K562 (cell line): ENCODE results near the gene AGPAT3. TPM values are rescaled to one million over a fixed set of nuclear protein-coding genes. Genes with fewer than 3 reads are reported as not detected.

Experiments
- ATAC-seq: fragments of 200-7000 bp; cut with Tn5 transposase; 3 replicates; pipeline ENCODE4 v1.9.1; 2020; ENCODE audit warnings: moderate library complexity
- BruUV-seq: library from RNA; stranded (reverse); fragments of 400-500 nt; replicated peaks from 2 replicates; lab custom pipeline; 2021; lab: Mats Ljungman, UMichigan
- CTCF ChIA-PET: fragments of 300-600 bp; formaldehyde crosslinking; extraction: SDS; loops from one replicate; lab custom pipeline; 2021; ENCODE audit warnings: low intra/inter-chr PET ratio; lab: Yijun Ruan, JAX
- POLR2A ChIA-PET: fragments of 300-600, 350-650 bp; sonication (Branson Sonifier 250); formaldehyde crosslinking; extraction: SDS; loops from one replicate; lab custom pipeline; 2021; ENCODE audit warnings: antibody characterized with exemption, inconsistent platforms; lab: Yijun Ruan, JAX
- DNase-seq, 4 experiments: peaks; one replicate each; pipeline versions ENCODE4 v3.0.0 to v3.0.0-alpha.2; 2011 to 2018; ENCODE audit warnings: low spot score in 3 of 4, mixed read lengths in 3 of 4; ENCODE audit errors: extremely low read depth in 1 of 4
- FAIRE-seq: peaks from 2 replicates; lab custom pipeline; 2011; peaks lifted over from hg19 to GRCh38; lab: Jason Lieb, UNC
- H2AFZ ChIP-seq: 2 replicates; pipeline ENCODE4 v1.6.0; 2011; ENCODE audit warnings: low read depth, low read length, control low read depth, inconsistent platforms
- H3K27ac ChIP-seq: fragments of 200-600 bp; 3 replicates; pipeline ENCODE4 v1.8.0; 2011; ENCODE audit warnings: low read depth, mild to moderate bottlenecking, control low read depth, inconsistent platforms, low read length, moderate library complexity, mixed read lengths; ENCODE audit errors: extremely low read depth
- H3K27me3 ChIP-seq, 2 experiments: fragments of 300-600 bp in 1 of 2; 2 replicates in 1 of 2; 3 replicates in 1 of 2; pipeline versions ENCODE4 v1.6.0 to v1.8.0; 2011; ENCODE audit warnings: inconsistent platforms in 2 of 2, low read length in 2 of 2, mild to moderate bottlenecking in 1 of 2, mixed read lengths in 1 of 2, moderate library complexity in 1 of 2; ENCODE audit not compliant: control insufficient read depth in 2 of 2, insufficient read depth in 2 of 2
- H3K36me3 ChIP-seq: fragments of 300-600 bp; 3 replicates; pipeline ENCODE4 v1.8.0; 2011; ENCODE audit warnings: mild to moderate bottlenecking, low read length, inconsistent platforms; ENCODE audit not compliant: control insufficient read depth, insufficient read depth
- H3K4me1 ChIP-seq, 2 experiments: fragments of 200-600 bp in 1 of 2; replicated peaks in 1 of 2; 2 replicates in 1 of 2; 3 replicates in 1 of 2; pipeline versions ENCODE4 v1.5.1 to v1.8.0; 2011; ENCODE audit warnings: inconsistent platforms in 2 of 2, low read length in 2 of 2, mild to moderate bottlenecking in 1 of 2, mixed read lengths in 1 of 2, moderate library complexity in 1 of 2; ENCODE audit not compliant: control insufficient read depth in 2 of 2, insufficient read depth in 2 of 2
- H3K4me2 ChIP-seq: 2 replicates; pipeline ENCODE4 v1.6.1; 2011; ENCODE audit warnings: low read length, control low read depth, inconsistent platforms, mixed read lengths; ENCODE audit not compliant: insufficient read depth
- H3K4me3 ChIP-seq: fragments of 200-600 bp; sonication (generic), shearing (Covaris generic); 2 replicates; pipeline ENCODE4 v1.5.1; 2016; ENCODE audit warnings: control low read depth, inconsistent platforms
- H3K79me2 ChIP-seq: fragments of 200-600 bp; 3 replicates; pipeline ENCODE4 v1.8.0; 2011; ENCODE audit warnings: low read length, inconsistent platforms; ENCODE audit not compliant: control insufficient read depth, insufficient read depth
- H3K9ac ChIP-seq, 2 experiments: 2 replicates each; pipeline versions ENCODE4 v1.6.0 to v1.6.1; 2011; ENCODE audit warnings: low read depth in 2 of 2, low read length in 2 of 2, control low read depth in 1 of 2, inconsistent platforms in 1 of 2, mild to moderate bottlenecking in 1 of 2, mixed read lengths in 1 of 2; ENCODE audit not compliant: insufficient read depth in 1 of 2
- H3K9me1 ChIP-seq: one replicate; pipeline ENCODE4 v1.6.0; 2011; ENCODE audit warnings: inconsistent platforms, mild to moderate bottlenecking, low read length, moderate library complexity; ENCODE audit not compliant: control insufficient read depth, insufficient read depth
- H3K9me3 ChIP-seq: replicated peaks from 2 replicates; pipeline ENCODE4 v1.5.1; 2011; ENCODE audit warnings: low read depth, low read length, inconsistent platforms; ENCODE audit not compliant: control insufficient read depth, insufficient read depth
- H4K20me1 ChIP-seq: replicated peaks from 2 replicates; pipeline ENCODE4 v1.6.1; 2011; ENCODE audit warnings: low read length, inconsistent platforms, mixed read lengths; ENCODE audit not compliant: control insufficient read depth, insufficient read depth
- FOXJ3 ChIP-seq: sonication (generic); formaldehyde crosslinking; IDR thresholded peaks from 2 replicates; pipeline ENCODE4 v1.4.0; 2020; ENCODE audit warnings: mild to moderate bottlenecking, missing genetic modification reagents
- NR2C2 ChIP-seq, 2 experiments: fragments of 200-800 bp in 1 of 2; sonication (Bioruptor generic) in 1 of 2; sonication (generic) in 1 of 2; formaldehyde crosslinking in 1 of 2; IDR thresholded peaks; 2 replicates each; pipeline versions ENCODE4 v1.6.1 to v1.8.0; 2016 to 2022; ENCODE audit warnings: mild to moderate bottlenecking in 1 of 2, missing compliant biosample characterization in 1 of 2, missing genetic modification characterization in 1 of 2, missing genetic modification reagents in 1 of 2
- PKNOX1 ChIP-seq: fragments of 450-650 bp; IDR thresholded peaks from 2 replicates; pipeline ENCODE4 v1.6.1; 2016
- SP1 ChIP-seq: sonication (generic); formaldehyde crosslinking; IDR thresholded peaks from 2 replicates; pipeline ENCODE4 v1.8.1; 2022; ENCODE audit warnings: mild to moderate bottlenecking, missing genetic modification reagents
- TFAP4 ChIP-seq: sonication (generic); formaldehyde crosslinking; IDR thresholded peaks from 2 replicates; pipeline ENCODE4 v1.8.0; 2022; ENCODE audit warnings: missing genetic modification reagents, mild to moderate bottlenecking, moderate library complexity, borderline replicate concordance
- ZBTB1 ChIP-seq: sonication (generic); formaldehyde crosslinking; IDR thresholded peaks from 2 replicates; pipeline ENCODE4 v1.8.1; 2023; ENCODE audit warnings: missing genetic modification reagents, low read depth, mild to moderate bottlenecking, borderline replicate concordance
- ZMIZ1 ChIP-seq, 2 experiments: fragments of 150-350 bp in 1 of 2; IDR thresholded peaks; 2 replicates each; pipeline ENCODE4 v1.6.1; 2012 to 2016; ENCODE audit warnings: low read depth in 2 of 2, low read length in 2 of 2, mild to moderate bottlenecking in 1 of 2, moderate library complexity in 1 of 2
- ZNF592 ChIP-seq: fragments of 450-650 bp; IDR thresholded peaks from 2 replicates; pipeline ENCODE4 v1.6.1; 2017; ENCODE audit warnings: antibody characterized with exemption, mild to moderate bottlenecking
- WGBS: fragments of 100-300 bp; shearing (Covaris generic); methylation state at CpG from one replicate; pipeline ENCODE4 v1.1.6; 2016; ENCODE audit warnings: low coverage, mixed read lengths; ENCODE audit not compliant: insufficient coverage; ENCODE audit errors: missing lambda C conversion rate; 5-methylcytosine and 5-hydroxymethylcytosine counted together
- in situ Hi-C: fragments of 300-500 bp; cut with MboI; formaldehyde crosslinking; loops from 4 replicates; pipeline ENCODE4 v1.15.0; 2018; ENCODE audit warnings: inconsistent platforms, mixed read lengths
- intact Hi-C: fragments of 100-400 bp; cut with micrococcal nuclease; formaldehyde crosslinking; loops from 2 replicates; pipeline ENCODE4 v1.14.2; 2022
- polyA plus RNA-seq, 8 experiments: library from polyadenylated mRNA; depleted of rRNA in 4 of 8; stranded (reverse) in 5 of 8; unstranded in 3 of 8; fragments of >200 nt; fragmentation: Nextera tagmentation in 2 of 8; fragmentation: Illumina TruSeq in 1 of 8; extraction: Ambion mirVana in 2 of 8; extraction: Trizol in 1 of 8; gene quantifications; 2 replicates each; pipeline versions ENCODE4 v1.2.1 to v1.2.3, GENCODE V29; 2011 to 2014; ENCODE audit warnings: inconsistent platforms in 1 of 8, missing spikeins in 1 of 8
- total RNA-seq, 7 experiments: library from RNA; depleted of rRNA in 6 of 7; stranded (reverse); fragments of >200 nt in 6 of 7; fragmentation: Illumina TruSeq in 2 of 7; extraction: Trizol in 2 of 7; gene quantifications; 2 replicates each; pipeline versions ENCODE4 v1.2.1 to v1.2.3, GENCODE V29; 2011 to 2021; ENCODE audit warnings: low replicate concordance in 1 of 7

AGPAT3 gene
- total and polyA plus RNA-seq, 9 of the 15 experiments (the other 6 are each of a cell fraction or from before 2014, with no cell fraction given): 1.5 to 88.4 (median 35.7) TPM

- in situ Hi-C loops (no loop called here), intact Hi-C loops (no loop called here)
- ChIA-PET CTCF (no interaction called here), POLR2A (interaction anchor here (0.7 to 0.9 kb wide), 3 partner anchors 14 to 26 kb away, joined by 3 to 4 read pairs (median 4); no protein-coding TSS in a partner anchor)
- peak; percentile 65 for FAIRE-seq
- ATAC-seq: no peak
- Histone ChIP-seq H3K27me3 (no peaks in the 10 kb centered on the region), H3K9ac (peak overlapping the region in 1 of 2 experiments; percentile 61; a peak in 2 of 4 replicates), H3K36me3 (no peaks in the 10 kb centered on the region; the same call in 2 of the 3 replicates), H3K4me3 (no peak overlapping the region), H4K20me1 (peaks cover 14% of the 10 kb centered on the region; the same call in 1 of the 2 replicates), H3K9me1 (no peaks in the 10 kb centered on the region), H3K9me3 (no peaks in the 10 kb centered on the region), H3K27ac (no peak overlapping the region), H3K4me2 (peak overlapping the region; percentile 91; the same call in 1 of the 2 replicates), H3K79me2 (peaks cover 49% of the 10 kb centered on the region), H2AFZ (no peak overlapping the region), H3K4me1 (peaks cover 30% of the 10 kb centered on the region in 2 experiments)
- BruUV-seq: no TSS peak
- DNase-seq: peak in 2 of 4 experiments; percentile 43 to 68
- 43% methylated on average over 9 of the region's 9 CpGs for WGBS
- TF ChIP-seq FOXJ3: no peak
- TF ChIP-seq NR2C2 (CRISPR knock-in tag; IDR thresholded peaks at IDR 0.05): peak; percentile 49; the same call in 1 of the 2 replicates
- TF ChIP-seq NR2C2 (tag; IDR thresholded peaks at IDR 0.05): no peak
- peak; percentile 53; the same call in 1 of the 2 replicates for TF ChIP-seq TFAP4
- TF ChIP-seq ZMIZ1 (IDR thresholded peaks at IDR 0.05; ENCODE audit: low read depth in 2 of 2, low read length in 2 of 2): no peak
- peak; percentile 41; the same call in 1 of the 2 replicates for TF ChIP-seq ZBTB1 (CRISPR knock-in tag)
- TF ChIP-seq SP1 (CRISPR knock-in tag): peak; percentile 50; the same call in 1 of the 2 replicates
- no peak for TF ChIP-seq ZNF592
- TF ChIP-seq PKNOX1: 0 out of 2 replicates have a peak, but pooled peaks have one; percentile 4
These were observed 145.4 kb downstream of the AGPAT3 start for GRCh38 chr21:44010429-44010828.
